Endodermal cell (in vitro differentiated cells): ENCODE measurements around the gene LARP4B. TPM values are rescaled to one million over a fixed set of nuclear protein-coding genes. Genes with fewer than 3 reads are reported as not detected.

Experiments
- DNase-seq: peaks from one replicate; pipeline ENCODE4 v3.0.0-alpha.2; 2017
- H3K27ac ChIP-seq: 2 replicates; pipeline ENCODE4 v1.5.1; 2013; ENCODE audit warnings: mild to moderate bottlenecking, low read depth, low read length, moderate library complexity
- H3K27me3 ChIP-seq: 2 replicates; pipeline ENCODE4 v1.6.1; 2013; ENCODE audit warnings: mild to moderate bottlenecking, low read length, moderate library complexity; ENCODE audit not compliant: insufficient read depth, control insufficient read depth, poor library complexity, severe bottlenecking
- H3K36me3 ChIP-seq: 2 replicates; pipeline ENCODE4 v1.7.0; 2013; ENCODE audit warnings: mild to moderate bottlenecking, low read length, moderate library complexity; ENCODE audit not compliant: control insufficient read depth, insufficient read depth
- H3K4me1 ChIP-seq: one replicate; pipeline ENCODE4 v1.7.0; 2013; ENCODE audit warnings: low read length; ENCODE audit not compliant: control insufficient read depth, insufficient read depth
- H3K4me3 ChIP-seq: 2 replicates; pipeline ENCODE4 v1.5.1; 2013; ENCODE audit warnings: mild to moderate bottlenecking, low read length, moderate library complexity
- H3K9ac ChIP-seq: 2 replicates; pipeline ENCODE4 v1.6.1; 2013; ENCODE audit warnings: mild to moderate bottlenecking, low read length, moderate library complexity; ENCODE audit not compliant: poor library complexity, severe bottlenecking; ENCODE audit errors: extremely low read depth
- H3K9me3 ChIP-seq: 2 replicates; pipeline ENCODE4 v1.6.1; 2013; ENCODE audit warnings: mild to moderate bottlenecking, low read length, moderate library complexity; ENCODE audit not compliant: control insufficient read depth
- H3K27ac Mint-ChIP-seq: 2 replicates; pipeline ENCODE4 v1.8.0; 2020; ENCODE audit warnings: mixed read lengths
- H3K27me3 Mint-ChIP-seq: 2 replicates; pipeline ENCODE4 v1.8.0; 2021; ENCODE audit warnings: mild to moderate bottlenecking, mixed read lengths; ENCODE audit not compliant: insufficient read depth
- H3K36me3 Mint-ChIP-seq: 2 replicates; pipeline ENCODE4 v1.8.0; 2020; ENCODE audit warnings: low read depth, mixed read lengths
- H3K4me1 Mint-ChIP-seq: 2 replicates; pipeline ENCODE4 v1.8.0; 2020; ENCODE audit warnings: mixed read lengths
- H3K4me3 Mint-ChIP-seq: 2 replicates; pipeline ENCODE4 v1.8.0; 2020; ENCODE audit warnings: mild to moderate bottlenecking, moderate library complexity, mixed read lengths
- H3K9me3 Mint-ChIP-seq: 2 replicates; pipeline ENCODE4 v1.8.0; 2020; ENCODE audit warnings: mild to moderate bottlenecking, mixed read lengths
- CTCF ChIP-seq: fragments of 200-600 bp; sonication (generic); conservative IDR thresholded peaks from 2 replicates; pipeline ENCODE4 v1.5.0; 2021; ENCODE audit warnings: antibody characterized with exemption, mild to moderate bottlenecking
- WGBS, 2 experiments: methylation state at CpG; one replicate each; pipeline versions ENCODE4 v1.1.5 to v1.1.7; 2013; ENCODE audit warnings: missing lambda C conversion rate in 2 of 2, mixed read lengths in 1 of 2; ENCODE audit not compliant: insufficient coverage in 1 of 2, insufficient read length in 1 of 2; 5-methylcytosine and 5-hydroxymethylcytosine counted together
- total RNA-seq, 2 donors: library from RNA; stranded (reverse); fragmentation: NEBNext Ultra II Directional in 1 of 2; extraction: Animal tissue kit (Norgen Biotek cat#: 25700) in 1 of 2; gene quantifications; 2 replicates in 1 of 2; 3 replicates in 1 of 2; pipeline ENCODE4 v1.2.1, GENCODE V29; 2021

The LARP4B gene
- total RNA-seq, 2 donors from 2014 or later, result 94.1 to 94.3 TPM

DNA sequence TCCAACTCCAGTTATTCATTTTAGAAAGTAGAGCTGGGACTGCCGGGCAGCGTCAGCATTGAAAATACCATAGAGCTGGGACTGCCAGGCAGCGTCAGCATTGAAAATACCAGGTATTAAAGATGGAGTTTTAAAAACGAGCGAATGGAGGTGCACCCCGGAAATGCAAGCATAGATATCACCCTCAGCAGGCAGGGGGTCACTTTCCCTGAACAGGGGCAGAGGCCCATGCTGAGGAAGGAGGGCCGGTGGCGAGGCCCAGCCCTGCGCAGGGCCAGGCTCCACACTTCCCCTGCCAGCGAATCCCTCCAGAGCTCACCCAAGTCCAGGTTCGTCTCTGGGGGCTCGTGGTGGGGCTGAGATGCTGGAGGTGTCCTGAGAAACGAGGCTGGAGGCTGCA lies 157.3 kb downstream of the LARP4B start:
- H3K27ac ChIP-seq, result no peak overlapping the region
- H3K36me3 Mint-ChIP-seq, result no peaks in the 10 kb centered on the region
- WGBS, 2 experiments, result 85 to 91% methylated on average over 13 of the region's 13 CpGs
- H3K4me3 Mint-ChIP-seq, result no peak overlapping the region
- no peak overlapping the region for H3K27ac Mint-ChIP-seq
- no peaks in the 10 kb centered on the region for H3K36me3 ChIP-seq
- no peak for DNase-seq
- H3K4me1 Mint-ChIP-seq, result no peaks in the 10 kb centered on the region
- no peaks in the 10 kb centered on the region for H3K27me3 ChIP-seq
- H3K4me3 ChIP-seq, result no peak overlapping the region
- H3K27me3 Mint-ChIP-seq, result no peaks in the 10 kb centered on the region
- H3K9ac ChIP-seq, result no peak overlapping the region
- TF ChIP-seq CTCF, result no peak
- peaks cover 11% of the 10 kb centered on the region for H3K9me3 Mint-ChIP-seq
- H3K9me3 ChIP-seq, result peaks cover 4% of the 10 kb centered on the region
- no peaks in the 10 kb centered on the region for H3K4me1 ChIP-seq

DNA sequence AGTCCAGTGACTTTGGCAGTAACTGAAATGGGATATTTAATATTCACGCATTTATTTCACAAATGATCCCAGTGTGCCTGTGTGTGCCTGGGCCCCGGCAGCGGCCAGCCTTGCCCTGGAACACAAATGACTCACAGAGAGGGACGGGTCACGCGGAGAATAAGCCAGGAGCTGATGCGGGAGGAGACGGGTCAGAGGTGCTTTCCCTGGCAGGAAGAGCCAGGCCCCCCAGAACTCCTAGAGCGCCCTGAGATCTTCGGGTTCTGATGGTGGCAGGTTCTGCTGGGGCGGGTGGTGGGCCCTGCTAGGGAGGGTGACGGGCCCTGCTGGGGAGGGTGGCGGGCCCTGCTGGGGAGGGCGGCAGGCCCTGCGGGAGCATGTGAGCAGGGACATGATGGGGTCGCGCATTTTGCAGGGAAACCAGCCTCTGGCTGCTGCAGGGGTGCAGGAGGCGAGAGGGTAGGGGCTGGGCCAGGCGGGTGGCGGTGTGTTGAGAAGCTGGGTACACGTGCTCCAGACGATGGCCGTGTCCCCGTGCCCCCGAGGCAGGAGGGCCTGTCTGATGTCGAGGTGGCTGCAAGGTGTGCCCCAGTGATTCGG lies 157.8 kb downstream of the LARP4B start:
- no peak for TF ChIP-seq CTCF
- H3K36me3 ChIP-seq, result no peaks in the 10 kb centered on the region
- H3K4me3 ChIP-seq, result no peak overlapping the region
- H3K27me3 ChIP-seq, result no peaks in the 10 kb centered on the region
- no peaks in the 10 kb centered on the region for H3K4me1 ChIP-seq
- no peak overlapping the region for H3K27ac Mint-ChIP-seq
- H3K9ac ChIP-seq, result no peak overlapping the region
- WGBS, 2 experiments, result 94 to 95% methylated on average over 16 to 27 of the region's 27 CpGs
- peaks cover 4% of the 10 kb centered on the region for H3K9me3 ChIP-seq
- peaks cover 16% of the 10 kb centered on the region for H3K9me3 Mint-ChIP-seq
- H3K36me3 Mint-ChIP-seq, result no peaks in the 10 kb centered on the region
- H3K27me3 Mint-ChIP-seq, result no peaks in the 10 kb centered on the region
- H3K4me1 Mint-ChIP-seq, result no peaks in the 10 kb centered on the region
- H3K4me3 Mint-ChIP-seq, result no peak overlapping the region
- DNase-seq, result no peak
- no peak overlapping the region for H3K27ac ChIP-seq

- Mint-ChIP-seq H3K4me1 (no peaks in the 10 kb centered on the region), H3K9me3 (peaks cover 30% of the 10 kb centered on the region), H3K36me3 (no peaks in the 10 kb centered on the region), H3K27ac (no peak overlapping the region), H3K4me3 (no peak overlapping the region), H3K27me3 (no peaks in the 10 kb centered on the region)
- no peak overlapping the region for H3K4me3 ChIP-seq
- H3K9ac ChIP-seq, result no peak overlapping the region
- no peaks in the 10 kb centered on the region for H3K27me3 ChIP-seq
- no peak for TF ChIP-seq CTCF
- no peak overlapping the region for H3K27ac ChIP-seq
- no peaks in the 10 kb centered on the region for H3K4me1 ChIP-seq
- peaks cover 15% of the 10 kb centered on the region for H3K9me3 ChIP-seq
- H3K36me3 ChIP-seq, result no peaks in the 10 kb centered on the region
- WGBS, 2 experiments, result 90 to 91% methylated on average over 6 to 14 of the region's 14 CpGs
- DNase-seq, result no peak
Measured at GRCh38 chr10:772227-772637, 159.3 kb downstream of the LARP4B start.
